BE2C (cell line): ENCODE data around the gene TP53AIP1.

Source experiments
- DNase-seq: peaks from one replicate; pipeline ENCODE4 v3.0.0-alpha.2; 2020
- H3K27me3 ChIP-seq: fragments of 250-450 bp; sonication (Bioruptor Pico); 2 replicates; pipeline ENCODE4 v1.5.1; 2020; ENCODE audit warnings: mild to moderate bottlenecking
- H3K36me3 ChIP-seq: fragments of 250-450 bp; sonication (Bioruptor Pico); 2 replicates; pipeline ENCODE4 v1.5.1; 2020; ENCODE audit warnings: mild to moderate bottlenecking
- H3K4me1 ChIP-seq: fragments of 250-450 bp; sonication (Bioruptor Pico); 2 replicates; pipeline ENCODE4 v1.5.1; 2020
- H3K4me3 ChIP-seq: 2 replicates; pipeline ENCODE4 v1.5.1; 2011; ENCODE audit warnings: low read depth, low read length
- H3K9me3 ChIP-seq: fragments of 250-450 bp; sonication (Bioruptor Pico); 2 replicates; pipeline ENCODE4 v1.5.1; 2020
- CTCF ChIP-seq: IDR thresholded peaks from 2 replicates; pipeline ENCODE4 v1.5.1; 2012; ENCODE audit warnings: mild to moderate bottlenecking, low read depth, low read length

The TP53AIP1 gene

GRCh38 chr11:128889657-128890213, 52.9 kb downstream of the TP53AIP1 start:
- H3K9me3 ChIP-seq = no peaks in the 10 kb centered on the region
- peaks cover 52% of the 10 kb centered on the region for H3K27me3 ChIP-seq
- H3K4me1 ChIP-seq = no peaks in the 10 kb centered on the region; the same call in 1 of the 2 replicates
- no peak for DNase-seq
- TF ChIP-seq CTCF = no peak
- H3K36me3 ChIP-seq = no peaks in the 10 kb centered on the region
- H3K4me3 ChIP-seq = no peak overlapping the region

- Histone ChIP-seq H3K36me3 (no peaks in the 10 kb centered on the region), H3K4me1 (no peaks in the 10 kb centered on the region), H3K27me3 (peaks cover 51% of the 10 kb centered on the region), H3K4me3 (no peak overlapping the region), H3K9me3 (no peaks in the 10 kb centered on the region)
- DNase-seq = no peak
- no peak for TF ChIP-seq CTCF
Observed at GRCh38 chr11:128888034-128888985, 54.4 kb downstream of the TP53AIP1 start.

- H3K4me3 ChIP-seq = no peak overlapping the region
- peaks cover 63% of the 10 kb centered on the region for H3K27me3 ChIP-seq
- TF ChIP-seq CTCF = peak; percentile 46
- H3K4me1 ChIP-seq = no peaks in the 10 kb centered on the region
- H3K9me3 ChIP-seq = no peaks in the 10 kb centered on the region
- DNase-seq = no peak
- H3K36me3 ChIP-seq = no peaks in the 10 kb centered on the region
Observed at GRCh38 chr11:128886406-128887124, 56.1 kb downstream of the TP53AIP1 start.
